H1 (cell line): ENCODE results near the gene HNF4A. TPM values are rescaled to one million over a fixed set of nuclear protein-coding genes. Genes with fewer than 3 reads are reported as not detected.

Source experiments
- BRCA1 ChIP-seq: IDR thresholded peaks from 2 replicates; pipeline ENCODE4 v1.6.1; 2012; ENCODE audit warnings: low read depth, low read length, improper control_type of control experiment
- CHD2 ChIP-seq: IDR thresholded peaks from 2 replicates; pipeline ENCODE4 v1.6.1; 2012; ENCODE audit warnings: low read length, improper control_type of control experiment
- E2F6 ChIP-seq: IDR thresholded peaks from 2 replicates; pipeline ENCODE4 v1.6.1; 2012; ENCODE audit warnings: inconsistent platforms
- JUN ChIP-seq: IDR thresholded peaks from 2 replicates; pipeline ENCODE4 v1.6.1; 2011; ENCODE audit warnings: low read depth, mild to moderate bottlenecking, improper control_type of control experiment, low read length
- KDM5A ChIP-seq: fragments of 200-600 bp; IDR thresholded peaks from 2 replicates; pipeline ENCODE4 v1.7.1; 2012; ENCODE audit warnings: mild to moderate bottlenecking, low read length, inconsistent platforms, mixed read lengths
- RXRA ChIP-seq: IDR thresholded peaks from 2 replicates; pipeline ENCODE4 v1.6.1; 2011; ENCODE audit warnings: low read depth, mild to moderate bottlenecking, low read length, moderate library complexity; ENCODE audit not compliant: insufficient read depth
- SRF ChIP-seq: IDR thresholded peaks from 2 replicates; pipeline ENCODE4 v1.6.1; 2011; ENCODE audit warnings: mild to moderate bottlenecking, low read depth, low read length, moderate library complexity
- polyA plus RNA-seq, 7 experiments: library from polyadenylated mRNA; depleted of rRNA in 3 of 7; stranded (reverse) in 5 of 7; unstranded in 2 of 7; fragments of >200 nt in 5 of 7; fragments of 200-250 nt in 2 of 7; gene quantifications; 1 replicate in 5 of 7; 2 replicates in 1 of 7; 4 replicates in 1 of 7; pipeline versions ENCODE4 v1.2.1 to v1.2.3, GENCODE V29; 2011 to 2013; ENCODE audit warnings: missing spikeins in 2 of 7, mixed read lengths in 2 of 7
- total RNA-seq: library from RNA; stranded (reverse); fragmentation: NEBNext Ultra II Directional; extraction: Animal tissue kit (Norgen Biotek cat#: 25700); gene quantifications from 2 replicates; pipeline ENCODE4 v1.2.1, GENCODE V29; 2021
- TF ChIP-seq, protein P1 (sequence below): fragments of 300-600 bp; sonication (generic); IDR thresholded peaks from 2 replicates; pipeline ENCODE4 v1.7.1; 2012; ENCODE audit warnings: low read length, moderate library complexity, mild to moderate bottlenecking, inconsistent platforms; ENCODE audit not compliant: insufficient replicate concordance

HNF4A gene
- total and polyA plus RNA-seq, 2 of the 8 experiments (the other 6 are each of a cell fraction or from before 2014, with no cell fraction given) = 0.03 TPM; not detected in 1

DNA sequence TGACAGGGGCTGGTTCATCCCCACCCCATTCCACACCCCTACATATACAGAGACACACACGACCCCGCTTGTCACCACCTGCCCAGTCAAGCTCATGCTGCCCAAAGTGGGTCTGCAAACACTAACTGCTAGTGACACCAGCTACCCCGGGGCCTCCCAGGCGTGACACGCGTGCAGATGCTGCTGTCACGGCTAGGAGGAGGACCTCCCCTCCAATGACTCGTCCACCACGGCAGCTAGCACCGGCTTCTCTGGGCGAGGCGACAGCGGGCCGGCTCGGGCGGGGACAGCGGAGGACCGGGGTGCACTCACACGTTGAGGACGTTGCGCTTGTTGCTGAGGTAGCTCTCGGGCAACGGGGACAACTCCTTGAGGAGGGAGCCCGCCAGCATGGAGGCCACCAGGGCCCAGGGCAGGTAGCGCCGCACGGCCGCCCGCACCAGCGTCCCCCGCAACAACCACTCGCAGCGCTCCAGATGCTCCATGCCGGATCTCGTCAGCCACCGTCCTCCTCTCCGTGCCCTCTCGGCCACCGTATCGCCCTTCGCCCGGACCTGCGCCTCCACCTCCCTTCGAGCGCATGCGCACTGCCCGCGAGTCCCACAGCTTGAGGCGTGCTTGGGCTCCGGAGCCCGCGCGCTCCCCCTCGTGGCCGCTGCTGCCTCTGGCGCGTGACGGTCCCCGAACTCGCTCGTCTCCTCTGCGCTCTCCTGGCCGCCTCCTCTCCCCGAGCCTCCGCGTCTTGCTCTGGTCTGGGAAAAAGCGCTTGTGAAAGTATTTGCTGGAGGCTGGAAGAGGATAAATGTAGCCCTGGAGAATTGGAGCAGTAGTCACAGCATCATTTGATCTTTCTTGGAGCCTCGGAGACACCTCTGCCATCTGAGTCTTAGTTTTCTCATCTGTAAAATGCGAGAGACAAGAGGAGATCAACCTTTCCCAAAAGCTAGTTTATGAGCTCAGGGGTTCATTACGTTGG, 44.5 kb upstream of the HNF4A start, which contains the start of gene FITM2 (continued):
- TF ChIP-seq, protein P1, sequence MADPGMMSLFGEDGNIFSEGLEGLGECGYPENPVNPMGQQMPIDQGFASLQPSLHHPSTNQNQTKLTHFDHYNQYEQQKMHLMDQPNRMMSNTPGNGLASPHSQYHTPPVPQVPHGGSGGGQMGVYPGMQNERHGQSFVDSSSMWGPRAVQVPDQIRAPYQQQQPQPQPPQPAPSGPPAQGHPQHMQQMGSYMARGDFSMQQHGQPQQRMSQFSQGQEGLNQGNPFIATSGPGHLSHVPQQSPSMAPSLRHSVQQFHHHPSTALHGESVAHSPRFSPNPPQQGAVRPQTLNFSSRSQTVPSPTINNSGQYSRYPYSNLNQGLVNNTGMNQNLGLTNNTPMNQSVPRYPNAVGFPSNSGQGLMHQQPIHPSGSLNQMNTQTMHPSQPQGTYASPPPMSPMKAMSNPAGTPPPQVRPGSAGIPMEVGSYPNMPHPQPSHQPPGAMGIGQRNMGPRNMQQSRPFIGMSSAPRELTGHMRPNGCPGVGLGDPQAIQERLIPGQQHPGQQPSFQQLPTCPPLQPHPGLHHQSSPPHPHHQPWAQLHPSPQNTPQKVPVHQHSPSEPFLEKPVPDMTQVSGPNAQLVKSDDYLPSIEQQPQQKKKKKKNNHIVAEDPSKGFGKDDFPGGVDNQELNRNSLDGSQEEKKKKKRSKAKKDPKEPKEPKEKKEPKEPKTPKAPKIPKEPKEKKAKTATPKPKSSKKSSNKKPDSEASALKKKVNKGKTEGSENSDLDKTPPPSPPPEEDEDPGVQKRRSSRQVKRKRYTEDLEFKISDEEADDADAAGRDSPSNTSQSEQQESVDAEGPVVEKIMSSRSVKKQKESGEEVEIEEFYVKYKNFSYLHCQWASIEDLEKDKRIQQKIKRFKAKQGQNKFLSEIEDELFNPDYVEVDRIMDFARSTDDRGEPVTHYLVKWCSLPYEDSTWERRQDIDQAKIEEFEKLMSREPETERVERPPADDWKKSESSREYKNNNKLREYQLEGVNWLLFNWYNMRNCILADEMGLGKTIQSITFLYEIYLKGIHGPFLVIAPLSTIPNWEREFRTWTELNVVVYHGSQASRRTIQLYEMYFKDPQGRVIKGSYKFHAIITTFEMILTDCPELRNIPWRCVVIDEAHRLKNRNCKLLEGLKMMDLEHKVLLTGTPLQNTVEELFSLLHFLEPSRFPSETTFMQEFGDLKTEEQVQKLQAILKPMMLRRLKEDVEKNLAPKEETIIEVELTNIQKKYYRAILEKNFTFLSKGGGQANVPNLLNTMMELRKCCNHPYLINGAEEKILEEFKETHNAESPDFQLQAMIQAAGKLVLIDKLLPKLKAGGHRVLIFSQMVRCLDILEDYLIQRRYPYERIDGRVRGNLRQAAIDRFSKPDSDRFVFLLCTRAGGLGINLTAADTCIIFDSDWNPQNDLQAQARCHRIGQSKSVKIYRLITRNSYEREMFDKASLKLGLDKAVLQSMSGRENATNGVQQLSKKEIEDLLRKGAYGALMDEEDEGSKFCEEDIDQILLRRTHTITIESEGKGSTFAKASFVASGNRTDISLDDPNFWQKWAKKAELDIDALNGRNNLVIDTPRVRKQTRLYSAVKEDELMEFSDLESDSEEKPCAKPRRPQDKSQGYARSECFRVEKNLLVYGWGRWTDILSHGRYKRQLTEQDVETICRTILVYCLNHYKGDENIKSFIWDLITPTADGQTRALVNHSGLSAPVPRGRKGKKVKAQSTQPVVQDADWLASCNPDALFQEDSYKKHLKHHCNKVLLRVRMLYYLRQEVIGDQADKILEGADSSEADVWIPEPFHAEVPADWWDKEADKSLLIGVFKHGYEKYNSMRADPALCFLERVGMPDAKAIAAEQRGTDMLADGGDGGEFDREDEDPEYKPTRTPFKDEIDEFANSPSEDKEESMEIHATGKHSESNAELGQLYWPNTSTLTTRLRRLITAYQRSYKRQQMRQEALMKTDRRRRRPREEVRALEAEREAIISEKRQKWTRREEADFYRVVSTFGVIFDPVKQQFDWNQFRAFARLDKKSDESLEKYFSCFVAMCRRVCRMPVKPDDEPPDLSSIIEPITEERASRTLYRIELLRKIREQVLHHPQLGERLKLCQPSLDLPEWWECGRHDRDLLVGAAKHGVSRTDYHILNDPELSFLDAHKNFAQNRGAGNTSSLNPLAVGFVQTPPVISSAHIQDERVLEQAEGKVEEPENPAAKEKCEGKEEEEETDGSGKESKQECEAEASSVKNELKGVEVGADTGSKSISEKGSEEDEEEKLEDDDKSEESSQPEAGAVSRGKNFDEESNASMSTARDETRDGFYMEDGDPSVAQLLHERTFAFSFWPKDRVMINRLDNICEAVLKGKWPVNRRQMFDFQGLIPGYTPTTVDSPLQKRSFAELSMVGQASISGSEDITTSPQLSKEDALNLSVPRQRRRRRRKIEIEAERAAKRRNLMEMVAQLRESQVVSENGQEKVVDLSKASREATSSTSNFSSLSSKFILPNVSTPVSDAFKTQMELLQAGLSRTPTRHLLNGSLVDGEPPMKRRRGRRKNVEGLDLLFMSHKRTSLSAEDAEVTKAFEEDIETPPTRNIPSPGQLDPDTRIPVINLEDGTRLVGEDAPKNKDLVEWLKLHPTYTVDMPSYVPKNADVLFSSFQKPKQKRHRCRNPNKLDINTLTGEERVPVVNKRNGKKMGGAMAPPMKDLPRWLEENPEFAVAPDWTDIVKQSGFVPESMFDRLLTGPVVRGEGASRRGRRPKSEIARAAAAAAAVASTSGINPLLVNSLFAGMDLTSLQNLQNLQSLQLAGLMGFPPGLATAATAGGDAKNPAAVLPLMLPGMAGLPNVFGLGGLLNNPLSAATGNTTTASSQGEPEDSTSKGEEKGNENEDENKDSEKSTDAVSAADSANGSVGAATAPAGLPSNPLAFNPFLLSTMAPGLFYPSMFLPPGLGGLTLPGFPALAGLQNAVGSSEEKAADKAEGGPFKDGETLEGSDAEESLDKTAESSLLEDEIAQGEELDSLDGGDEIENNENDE = no peak
- TF ChIP-seq CHD2 = 0 out of 2 replicates have a peak, but pooled peaks have one; percentile 9
- no peak for TF ChIP-seq E2F6
- TF ChIP-seq SRF = no peak
- TF ChIP-seq JUN = no peak
- TF ChIP-seq BRCA1 = no peak
- no peak for TF ChIP-seq RXRA
- no peak for TF ChIP-seq KDM5A
